ENCODE data around the gene SIRT6.

GRCh38 chr19:4151623-4152022, 30.7 kb downstream of the SIRT6 start:
- TF ChIP-seq POLR2A (IDR thresholded peaks at IDR 0.05) (no peak), CTCF (IDR thresholded peaks at IDR 0.05) (no peak), POLR2AphosphoS5 (IDR thresholded peaks at IDR 0.05) (no peak)

Measured in gastroesophageal sphincter (tissue), 3 donors.